Glomerular endothelial cell (primary cell): Measurements from ENCODE around the gene PDE8A. TPM values are rescaled to one million over a fixed set of nuclear protein-coding genes. Genes with fewer than 3 reads are reported as not detected.

Experiments
- DNase-seq: peaks from one replicate; pipeline ENCODE4 v3.0.0-alpha.2; 2011; ENCODE audit warnings: low read depth, low spot score; ENCODE audit errors: extremely low read depth
- total RNA-seq: library from RNA; depleted of rRNA; stranded (reverse); fragments of >200 nt; gene quantifications from 2 replicates; pipeline ENCODE4 v1.2.3, GENCODE V29; 2015

The PDE8A gene, protein sequence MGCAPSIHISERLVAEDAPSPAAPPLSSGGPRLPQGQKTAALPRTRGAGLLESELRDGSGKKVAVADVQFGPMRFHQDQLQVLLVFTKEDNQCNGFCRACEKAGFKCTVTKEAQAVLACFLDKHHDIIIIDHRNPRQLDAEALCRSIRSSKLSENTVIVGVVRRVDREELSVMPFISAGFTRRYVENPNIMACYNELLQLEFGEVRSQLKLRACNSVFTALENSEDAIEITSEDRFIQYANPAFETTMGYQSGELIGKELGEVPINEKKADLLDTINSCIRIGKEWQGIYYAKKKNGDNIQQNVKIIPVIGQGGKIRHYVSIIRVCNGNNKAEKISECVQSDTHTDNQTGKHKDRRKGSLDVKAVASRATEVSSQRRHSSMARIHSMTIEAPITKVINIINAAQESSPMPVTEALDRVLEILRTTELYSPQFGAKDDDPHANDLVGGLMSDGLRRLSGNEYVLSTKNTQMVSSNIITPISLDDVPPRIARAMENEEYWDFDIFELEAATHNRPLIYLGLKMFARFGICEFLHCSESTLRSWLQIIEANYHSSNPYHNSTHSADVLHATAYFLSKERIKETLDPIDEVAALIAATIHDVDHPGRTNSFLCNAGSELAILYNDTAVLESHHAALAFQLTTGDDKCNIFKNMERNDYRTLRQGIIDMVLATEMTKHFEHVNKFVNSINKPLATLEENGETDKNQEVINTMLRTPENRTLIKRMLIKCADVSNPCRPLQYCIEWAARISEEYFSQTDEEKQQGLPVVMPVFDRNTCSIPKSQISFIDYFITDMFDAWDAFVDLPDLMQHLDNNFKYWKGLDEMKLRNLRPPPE
- total RNA-seq: 24.3 and 38.5 TPM in 2 replicates

DNA sequence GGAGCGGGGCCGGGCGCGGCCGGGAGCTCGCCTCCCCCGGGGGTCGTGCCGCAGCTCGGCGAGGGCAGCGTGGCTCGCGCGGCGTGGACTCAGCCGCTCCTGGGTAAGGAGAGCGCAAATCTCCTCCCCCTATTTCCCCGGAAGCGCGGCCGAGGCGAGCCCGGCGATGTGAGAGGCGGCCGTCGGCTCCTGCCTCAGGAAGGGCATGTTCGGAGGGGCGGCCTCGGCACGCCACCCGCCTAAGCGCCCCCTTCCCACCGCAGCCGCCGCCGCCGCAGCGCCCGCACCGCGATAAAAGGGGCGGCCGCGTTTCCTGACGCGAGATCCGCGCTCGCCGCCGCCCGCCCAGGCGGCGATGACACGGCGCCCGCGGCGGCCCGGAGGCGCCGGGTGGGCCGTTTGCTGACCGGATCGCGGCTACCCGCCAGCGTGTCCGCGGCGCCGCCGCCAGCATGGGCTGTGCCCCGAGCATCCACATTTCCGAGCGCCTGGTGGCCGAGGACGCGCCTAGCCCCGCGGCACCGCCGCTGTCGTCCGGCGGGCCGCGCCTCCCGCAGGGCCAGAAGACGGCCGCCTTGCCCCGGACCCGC, at the start of gene PDE8A:
TSS of gene PDE8A (plus strand) at position 146 of the 590 bp plus-strand sequence. CDS start at position 453, 307 bp downstream.
- DNase-seq: no peak

DNA sequence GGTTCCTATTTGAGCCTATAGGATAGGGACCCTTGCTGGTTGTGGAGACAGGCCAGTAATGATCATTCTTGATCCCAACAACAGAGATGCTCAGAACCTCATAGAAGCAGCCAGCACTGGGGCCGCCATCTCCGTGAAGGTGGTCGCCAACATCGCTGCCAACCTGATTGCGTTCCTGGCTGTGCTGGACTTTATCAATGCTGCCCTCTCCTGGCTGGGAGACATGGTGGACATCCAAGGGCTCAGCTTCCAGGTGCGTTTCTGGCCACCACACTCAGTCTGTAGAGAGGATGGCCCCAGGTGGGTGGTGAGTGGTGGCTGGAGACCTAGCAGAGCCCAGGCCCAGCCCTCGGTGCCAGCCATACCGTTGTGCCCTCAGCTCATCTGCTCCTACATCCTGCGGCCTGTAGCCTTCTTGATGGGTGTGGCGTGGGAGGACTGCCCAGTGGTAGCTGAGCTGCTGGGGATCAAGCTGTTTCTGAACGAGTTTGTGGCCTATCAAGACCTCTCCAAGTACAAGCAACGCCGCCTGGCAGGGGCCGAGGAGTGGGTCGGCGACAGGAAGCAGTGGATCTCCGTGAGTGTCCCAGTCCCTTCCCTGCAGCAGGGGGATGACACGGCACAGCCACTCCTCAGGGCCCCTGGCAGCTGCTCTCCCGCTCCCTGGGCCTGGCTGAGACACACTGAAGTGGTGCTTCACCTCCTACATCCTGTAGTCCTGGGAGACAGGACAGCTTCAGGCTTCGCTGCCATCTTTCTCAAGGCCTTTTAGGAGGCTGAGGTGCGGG, 46.5 kb upstream of the PDE8A start:
- no peak for DNase-seq

DNA sequence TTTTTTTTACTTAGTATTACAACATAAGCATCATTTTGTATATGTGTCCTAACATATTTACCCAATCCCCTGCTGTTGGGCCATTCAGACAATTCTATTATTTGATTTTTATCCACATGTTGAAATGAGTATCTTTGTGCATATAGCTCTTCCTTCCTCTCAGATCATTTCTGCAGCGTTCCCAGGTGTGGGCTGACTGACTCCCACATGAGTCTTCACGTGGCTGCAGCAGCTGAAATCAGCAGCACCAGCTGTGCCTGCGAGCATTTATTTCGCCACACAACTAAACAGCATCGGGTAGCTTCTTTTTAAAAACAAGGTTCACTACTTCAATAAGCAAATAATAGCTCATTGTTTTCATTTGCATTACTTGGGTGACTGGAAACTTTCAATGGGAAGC, 44.5 kb upstream of the PDE8A start:
- DNase-seq: no peak

DNA sequence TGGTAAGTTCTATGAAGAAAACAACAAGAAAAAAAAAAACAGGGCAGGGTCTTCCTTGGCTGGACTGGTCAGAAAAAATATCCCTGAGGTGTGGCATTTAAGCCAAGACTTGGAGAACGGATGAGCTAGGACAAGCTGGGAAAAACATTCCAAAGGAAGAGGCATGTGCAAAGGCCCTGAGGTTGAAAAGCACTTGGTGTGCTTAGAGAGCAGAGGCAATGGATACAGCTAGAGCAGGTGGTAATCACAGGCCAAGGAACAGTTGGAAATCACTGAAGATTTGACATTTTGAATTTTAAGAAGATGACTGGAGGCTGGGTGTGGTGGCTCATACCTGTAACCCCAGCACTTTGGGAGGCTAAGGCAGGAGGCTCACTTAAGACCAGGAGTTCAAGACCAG, 42.9 kb upstream of the PDE8A start:
- DNase-seq: no peak

DNA sequence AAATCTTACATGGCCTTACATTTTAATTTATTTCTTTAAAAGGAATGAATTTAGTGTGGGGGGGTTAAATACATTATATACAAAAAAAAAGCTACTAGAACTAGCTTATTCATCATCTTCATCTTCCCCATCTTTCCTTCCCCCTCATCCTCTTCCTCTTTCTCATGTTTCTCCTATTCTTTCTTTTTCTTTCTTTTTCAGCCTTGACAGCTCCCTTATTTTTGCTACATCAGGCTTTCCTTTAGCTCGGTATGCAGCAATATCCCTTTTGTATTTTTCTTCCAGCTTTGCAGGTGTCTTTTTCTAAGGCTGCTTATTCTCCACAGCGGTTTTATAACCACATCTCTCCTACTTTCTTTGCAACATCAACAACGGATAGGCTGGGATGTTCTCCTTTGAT, 41.3 kb upstream of the PDE8A start:
- no peak for DNase-seq

DNA sequence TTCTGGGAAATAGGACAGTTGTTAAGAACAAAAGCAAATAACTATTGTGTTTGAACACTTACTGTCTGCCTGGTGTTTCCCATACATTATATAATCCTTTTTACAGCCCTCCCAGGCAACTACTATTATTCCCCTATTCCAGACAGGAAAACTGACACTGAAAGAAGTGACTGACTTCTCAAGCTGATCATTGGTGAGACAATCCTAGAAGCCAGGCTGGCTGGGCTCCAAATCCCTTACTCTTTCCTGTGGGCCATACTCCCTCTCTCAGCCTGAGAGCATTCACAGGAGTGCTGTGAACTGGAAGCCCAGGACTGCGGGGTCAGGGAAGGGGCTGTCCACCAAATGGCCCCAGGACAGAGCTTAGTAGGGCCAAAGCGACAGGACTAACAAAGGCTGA, 39.2 kb upstream of the PDE8A start:
- no peak for DNase-seq

DNA sequence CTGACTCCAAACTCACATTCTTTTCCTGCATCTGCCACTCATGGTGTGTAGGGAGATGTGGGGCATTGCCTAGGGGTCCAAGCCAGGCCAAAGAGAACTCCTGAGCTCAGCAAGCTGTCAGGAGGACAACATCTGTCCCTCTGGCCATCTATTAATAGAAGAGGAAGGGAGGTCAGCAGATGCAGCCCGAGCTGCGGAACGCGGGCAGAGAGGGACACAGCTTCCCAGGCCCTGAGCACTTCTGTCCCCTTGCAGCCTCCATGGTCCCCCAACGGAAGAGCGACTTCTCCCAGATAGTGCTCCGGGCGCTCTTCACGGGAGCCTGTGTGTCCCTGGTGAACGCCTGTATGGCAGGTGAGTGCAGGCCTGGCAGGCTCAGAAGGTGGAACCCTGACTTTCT, 37.3 kb upstream of the PDE8A start:
- DNase-seq: no peak

DNA sequence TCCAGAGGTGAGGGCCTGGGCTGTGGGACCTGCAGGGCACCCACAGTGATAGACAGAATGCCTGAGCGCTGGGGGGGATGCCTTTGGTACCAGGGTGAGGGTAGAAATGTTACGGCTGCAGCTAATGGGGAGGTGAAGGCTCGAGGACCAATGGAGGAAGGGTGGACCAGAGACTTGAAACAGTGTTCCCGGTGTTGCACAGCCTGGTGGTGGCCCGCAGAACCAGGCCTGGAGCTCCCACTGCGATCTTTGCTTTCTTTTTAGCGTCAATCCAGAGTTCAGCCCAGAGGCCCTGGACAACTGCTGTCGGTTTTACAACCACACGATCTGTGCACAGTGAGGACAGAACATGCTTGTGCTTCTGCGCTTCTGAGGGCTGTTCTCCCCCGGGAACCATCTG, 36.8 kb upstream of the PDE8A start:
- DNase-seq: no peak

DNA sequence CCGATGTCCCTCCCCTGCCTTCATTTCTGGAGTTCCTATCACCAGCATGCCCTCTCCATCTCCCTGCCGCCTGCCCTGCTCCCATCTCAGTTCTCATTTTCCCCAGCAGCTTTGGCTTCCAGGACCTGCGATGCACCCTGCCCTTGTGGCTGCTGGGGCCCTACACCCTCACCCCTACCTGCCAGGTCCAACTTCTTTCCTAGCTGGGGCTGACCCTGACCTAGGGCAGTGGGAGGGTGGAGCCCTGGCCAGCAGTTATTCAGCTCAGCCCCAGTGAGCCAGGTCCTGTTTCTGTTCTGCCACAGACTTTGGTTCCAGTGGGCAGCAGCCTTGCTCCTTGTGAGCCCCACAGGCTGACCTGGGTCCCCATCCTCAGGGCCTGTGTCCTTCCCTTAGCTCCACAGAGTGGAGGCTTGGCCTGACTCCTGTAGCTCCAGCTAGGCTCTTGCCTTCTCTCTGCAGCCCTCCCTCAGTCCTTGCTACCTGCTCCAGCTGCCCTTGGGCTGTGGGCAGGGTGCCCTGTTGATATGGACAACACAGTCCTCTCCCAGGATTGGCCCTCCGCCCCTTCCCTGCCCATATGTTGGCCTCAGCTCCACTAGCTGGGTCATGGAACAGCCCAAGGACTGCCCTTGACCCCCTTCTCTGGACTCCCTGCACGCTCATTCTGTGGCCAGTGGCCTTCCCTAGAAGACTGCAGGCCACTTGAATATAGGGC, 34.7 kb upstream of the PDE8A start:
- no peak for DNase-seq

DNA sequence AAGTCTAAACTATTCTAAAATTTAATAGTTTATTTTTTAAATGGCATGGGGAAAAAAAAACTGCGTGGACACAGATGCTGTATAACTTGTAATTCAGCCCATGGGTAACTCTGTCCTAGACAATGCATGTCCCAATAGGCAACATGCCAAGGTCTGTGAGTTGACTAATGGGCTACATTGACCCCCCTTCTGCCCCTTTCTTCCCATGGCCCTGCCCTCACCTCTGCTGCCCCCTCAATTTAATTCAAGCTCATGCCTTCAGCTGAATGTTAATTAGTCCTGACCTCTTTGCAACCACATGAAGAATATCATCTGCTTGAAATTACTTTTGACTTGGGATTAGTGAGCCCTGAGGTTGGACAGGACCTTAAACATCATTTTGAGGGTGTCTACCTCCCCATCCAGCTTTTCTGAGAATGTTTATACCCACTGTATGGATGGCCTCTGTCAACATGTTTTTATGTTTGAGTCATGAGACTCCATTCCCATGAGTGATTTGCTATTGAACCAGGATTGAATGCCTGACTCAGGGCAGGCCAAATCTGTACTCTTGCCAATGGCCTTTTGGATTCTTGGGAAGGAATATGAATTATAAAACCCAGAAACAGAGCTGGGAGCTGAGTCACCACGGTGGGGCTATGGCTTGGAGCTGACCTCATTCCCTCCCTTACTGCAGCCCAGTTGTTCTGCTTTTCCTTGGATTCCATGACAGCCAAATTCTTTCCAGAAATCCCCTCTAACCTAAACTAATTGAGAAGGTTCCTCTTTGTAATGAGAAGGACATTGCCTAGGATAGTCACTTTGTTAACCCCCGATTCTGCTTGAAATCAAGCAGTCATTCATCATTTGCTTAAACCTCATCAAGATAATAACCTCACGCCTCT, 33.5 kb upstream of the PDE8A start:
- no peak for DNase-seq

DNA sequence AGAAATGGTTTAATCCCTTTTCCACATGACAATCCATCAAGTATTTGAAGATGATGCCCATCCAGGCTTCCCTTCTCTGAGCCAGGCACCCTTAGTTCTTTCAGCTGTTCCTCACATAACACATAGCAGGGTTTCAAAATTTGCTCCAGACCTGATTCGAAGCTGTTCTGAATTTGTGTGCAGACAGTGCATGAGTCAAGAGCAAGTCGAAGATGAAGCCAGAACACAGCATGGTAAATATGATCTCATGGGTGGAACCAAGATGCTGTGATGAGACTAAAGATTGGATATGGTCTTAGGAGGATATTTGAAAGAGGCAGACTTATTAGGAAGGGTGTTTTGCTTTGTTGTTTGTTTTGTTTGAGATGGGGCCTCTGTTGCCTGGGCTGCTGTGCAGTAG, 32.6 kb upstream of the PDE8A start:
- DNase-seq: no peak

DNA sequence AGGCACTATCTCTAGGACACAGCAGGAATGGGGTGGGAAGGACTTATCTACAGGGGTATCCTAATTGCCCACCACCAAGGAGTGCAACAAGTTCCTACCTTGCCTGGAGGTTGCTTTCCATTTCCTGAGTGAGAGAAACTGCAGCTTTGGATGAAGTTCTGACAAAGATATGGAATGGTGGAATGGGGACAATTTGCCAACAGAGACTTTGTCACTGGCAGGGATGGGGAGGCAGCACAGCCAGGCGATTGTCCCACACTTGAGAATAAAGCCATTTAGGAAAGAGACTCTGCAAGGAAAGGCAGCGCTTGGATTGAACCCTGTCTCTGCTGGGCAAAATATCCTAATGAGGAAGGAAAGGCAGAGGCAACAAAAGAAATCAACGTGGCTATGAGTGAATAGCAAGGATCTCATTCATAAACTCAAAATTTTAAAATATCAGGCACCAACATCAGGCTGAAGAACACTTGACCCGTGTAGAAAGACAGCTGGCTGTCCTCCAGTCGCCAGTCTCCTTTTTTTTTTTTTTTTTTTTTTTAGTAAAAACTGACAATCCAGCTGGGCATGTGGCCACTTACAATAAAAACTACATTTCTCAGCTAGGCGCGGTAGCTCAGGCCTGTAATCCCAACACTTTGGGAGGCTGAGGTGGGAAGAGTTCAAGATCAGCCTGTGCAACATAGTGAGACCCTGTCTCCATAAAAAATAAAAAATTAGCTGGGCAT, 31.6 kb upstream of the PDE8A start:
- DNase-seq: no peak

DNA sequence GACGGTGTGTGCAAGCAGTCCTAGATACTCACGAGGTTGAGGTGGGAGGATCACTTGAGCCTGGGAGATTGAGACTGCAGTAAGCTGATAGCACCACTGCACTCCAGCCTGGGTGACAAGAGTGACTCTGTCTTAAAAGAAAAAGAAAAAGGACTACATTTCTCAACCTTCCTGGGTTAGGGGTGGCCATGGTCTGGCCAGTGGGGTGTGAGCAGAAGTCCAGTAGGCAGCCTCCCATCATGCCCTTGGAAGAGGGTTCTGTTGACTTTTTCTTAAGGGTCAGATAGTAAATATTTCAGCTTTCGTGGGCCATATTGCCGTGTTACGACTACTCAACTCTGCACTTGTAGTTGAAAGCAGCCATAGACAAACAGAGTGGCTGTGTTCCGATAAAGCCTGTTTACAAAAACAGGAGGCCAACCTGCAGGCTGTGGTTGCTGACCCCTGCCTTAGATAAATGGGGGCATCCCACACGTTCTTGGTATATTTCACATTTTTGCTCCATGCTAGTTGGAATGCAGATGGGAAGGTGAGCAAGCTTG, 31.0 kb upstream of the PDE8A start:
- DNase-seq: no peak

DNA sequence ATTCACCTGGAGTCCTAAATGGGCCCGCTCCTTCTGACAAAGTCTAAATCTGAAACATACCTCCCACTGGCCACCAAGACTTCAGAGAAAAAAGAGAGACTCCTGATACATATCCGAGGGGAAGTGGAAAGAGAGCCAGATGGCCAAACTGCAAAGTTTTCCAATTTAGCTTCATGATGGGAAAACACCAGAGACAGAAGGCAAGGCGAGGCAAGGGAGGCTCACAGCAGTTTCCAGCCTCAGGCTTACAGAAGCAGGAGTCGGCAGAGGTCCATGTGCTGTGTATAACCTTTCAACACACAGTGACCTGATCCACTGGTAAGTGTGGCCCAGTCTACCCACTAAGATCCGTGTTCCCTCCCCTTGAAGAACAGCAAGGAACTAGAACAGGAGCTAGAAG, 29.9 kb upstream of the PDE8A start:
- DNase-seq: no peak

DNA sequence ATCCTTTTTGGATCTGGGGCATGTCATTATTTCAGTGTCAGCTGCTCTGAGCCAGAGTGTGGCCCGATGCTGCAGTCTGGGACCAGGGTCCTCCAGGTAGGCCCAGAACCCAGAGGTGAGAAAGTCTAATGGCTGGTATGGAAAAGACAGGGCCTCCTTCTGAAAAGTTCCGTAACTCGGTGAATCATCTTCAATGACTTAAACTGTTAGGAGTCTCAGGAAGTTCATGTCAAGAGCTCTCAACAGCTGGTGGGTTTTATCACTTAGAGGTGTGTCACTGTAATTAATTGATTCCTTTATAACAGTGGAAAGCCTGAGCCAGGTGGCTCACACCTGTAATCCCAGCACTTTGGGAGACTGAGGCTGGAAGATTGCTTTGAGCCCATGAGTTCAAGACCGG, 28.5 kb upstream of the PDE8A start:
- no peak for DNase-seq

DNA sequence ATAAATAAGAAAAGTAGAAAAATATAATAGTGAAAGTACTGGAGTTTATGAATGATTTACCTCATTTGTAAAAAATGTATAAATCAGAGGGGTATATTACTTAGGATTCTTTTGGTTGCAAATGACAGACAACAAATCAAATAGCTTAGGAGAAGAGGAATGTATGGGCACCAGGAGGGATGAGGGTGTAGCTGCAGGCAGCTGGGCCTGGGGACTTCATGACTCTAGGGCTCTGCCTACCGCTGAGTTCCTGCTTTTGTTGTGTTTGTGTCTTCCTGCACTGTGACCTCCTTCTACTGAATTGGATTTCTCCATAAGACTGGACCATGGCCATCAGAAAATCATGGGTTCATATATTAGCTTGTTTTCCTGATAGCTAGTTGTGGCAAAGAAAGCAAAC, 27.9 kb upstream of the PDE8A start:
- DNase-seq: no peak

DNA sequence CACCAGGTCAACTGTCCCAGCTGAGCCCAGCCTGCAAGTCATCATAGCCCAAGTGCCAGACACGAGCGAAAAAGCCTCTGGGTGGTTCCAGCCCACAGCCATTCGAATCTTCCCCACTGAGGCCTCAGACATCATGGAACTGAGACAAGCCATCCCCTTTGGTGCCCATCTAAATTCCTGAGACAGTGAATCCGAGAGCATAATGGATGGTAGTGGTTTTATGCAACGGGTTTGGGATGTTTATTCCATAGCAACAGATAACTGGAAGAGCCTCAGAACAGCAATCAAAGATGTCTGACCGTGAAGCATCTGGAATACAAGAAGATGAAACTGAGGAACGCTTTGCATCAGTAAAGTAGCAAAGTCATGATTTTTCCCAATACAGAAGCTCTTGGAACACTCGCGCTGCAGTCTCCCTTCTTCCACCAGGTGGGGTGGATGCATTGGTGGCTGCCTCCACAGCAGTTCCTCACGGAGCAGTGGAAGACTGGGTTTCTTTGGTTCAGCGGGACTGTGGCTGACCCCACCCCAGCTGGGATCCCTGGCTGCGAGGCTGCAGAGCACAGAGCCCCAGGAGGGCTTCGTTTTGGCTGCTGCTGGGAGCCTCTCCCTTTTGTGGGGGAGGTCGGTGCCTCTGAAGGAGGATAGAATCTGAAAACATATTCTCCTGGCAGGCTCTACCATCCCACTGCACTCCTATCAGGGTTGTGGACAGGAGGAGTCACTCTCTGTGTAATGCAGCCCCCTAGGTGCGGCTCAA, 26.4 kb upstream of the PDE8A start:
- DNase-seq: no peak

DNA sequence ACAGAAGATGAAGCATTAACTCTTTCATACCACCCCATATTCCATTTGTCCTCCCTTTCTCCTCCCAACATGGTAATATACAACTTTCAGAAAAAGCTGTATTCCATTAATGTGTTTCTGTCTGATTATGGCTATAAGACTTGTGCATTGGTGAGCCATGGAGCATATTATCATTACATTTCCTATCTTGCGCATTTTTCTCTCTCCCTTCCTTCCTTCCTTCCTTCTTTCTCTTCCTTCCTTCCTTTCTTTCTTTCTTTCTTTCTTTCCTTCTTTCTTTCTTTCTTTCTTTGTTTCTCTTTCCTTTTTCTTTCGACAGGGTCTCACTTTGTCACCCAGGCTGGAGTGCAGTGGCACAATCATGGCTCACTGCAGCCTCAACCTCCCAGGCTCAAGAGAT, 25.5 kb upstream of the PDE8A start:
- no peak for DNase-seq
